ENCODE results near the gene AKIP1.

DNA sequence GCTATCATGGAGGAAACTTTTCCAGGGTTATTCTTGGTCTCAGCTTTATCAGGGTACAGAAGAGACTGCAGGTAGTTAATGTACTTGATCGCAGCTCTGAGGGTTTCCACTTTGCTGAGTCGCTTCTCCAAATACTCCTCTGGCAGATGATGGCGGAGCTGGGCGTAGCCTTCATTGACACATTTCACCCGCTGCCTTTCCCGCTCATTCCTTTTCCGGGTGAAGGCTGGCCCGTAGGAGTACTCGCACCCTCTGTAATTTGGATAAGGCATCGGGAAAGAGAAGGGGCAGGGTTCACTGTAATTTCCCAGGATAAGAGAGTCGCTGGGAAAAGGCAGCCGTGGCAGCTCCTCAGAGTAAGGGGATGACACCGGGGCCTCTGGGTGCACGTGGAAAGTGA, 26.7 kb downstream of the AKIP1 start:
- no peak for TF ChIP-seq EZH2 (IDR thresholded peaks at IDR 0.05; ENCODE audit: insufficient read depth, poor library complexity, severe bottlenecking)
- no peak for TF ChIP-seq EZH2phosphoT487 (IDR thresholded peaks at IDR 0.05; ENCODE audit: insufficient read depth, low read depth)
